ENCODE results near the gene MYCN. TPM values are rescaled to one million over a fixed set of nuclear protein-coding genes. Genes with fewer than 3 reads are reported as not detected.

Gene MYCN
- total and polyA plus RNA-seq, 2 of the 13 experiments (the other 11 are each of a cell fraction or from before 2014, with no cell fraction given) = not detected

DNA sequence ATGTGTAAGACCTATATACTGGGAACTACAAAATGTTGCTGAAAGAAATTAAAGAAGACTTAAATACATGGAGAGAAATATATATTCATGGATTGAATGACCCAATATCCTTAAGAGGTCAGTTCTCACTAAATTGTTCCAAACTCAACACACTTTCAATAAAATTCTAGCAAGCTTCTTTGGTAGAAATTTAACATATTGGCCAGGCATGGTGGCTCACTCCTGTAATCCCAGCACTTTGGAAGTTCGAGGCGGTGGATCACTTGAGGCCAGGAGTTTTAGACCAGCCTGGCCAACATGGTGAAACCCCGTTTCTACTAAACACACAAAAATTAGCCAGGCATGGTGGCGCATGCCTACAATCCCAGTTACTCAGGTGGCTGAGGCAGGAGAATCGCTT, 33.6 kb upstream of the MYCN start (continued):
- TF ChIP-seq, protein P1, sequence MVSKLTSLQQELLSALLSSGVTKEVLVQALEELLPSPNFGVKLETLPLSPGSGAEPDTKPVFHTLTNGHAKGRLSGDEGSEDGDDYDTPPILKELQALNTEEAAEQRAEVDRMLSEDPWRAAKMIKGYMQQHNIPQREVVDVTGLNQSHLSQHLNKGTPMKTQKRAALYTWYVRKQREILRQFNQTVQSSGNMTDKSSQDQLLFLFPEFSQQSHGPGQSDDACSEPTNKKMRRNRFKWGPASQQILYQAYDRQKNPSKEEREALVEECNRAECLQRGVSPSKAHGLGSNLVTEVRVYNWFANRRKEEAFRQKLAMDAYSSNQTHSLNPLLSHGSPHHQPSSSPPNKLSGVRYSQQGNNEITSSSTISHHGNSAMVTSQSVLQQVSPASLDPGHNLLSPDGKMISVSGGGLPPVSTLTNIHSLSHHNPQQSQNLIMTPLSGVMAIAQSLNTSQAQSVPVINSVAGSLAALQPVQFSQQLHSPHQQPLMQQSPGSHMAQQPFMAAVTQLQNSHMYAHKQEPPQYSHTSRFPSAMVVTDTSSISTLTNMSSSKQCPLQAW (CRISPR knock-in tag; IDR thresholded peaks at IDR 0.05) = no peak
- TF ChIP-seq MYC (CRISPR knock-in tag; IDR thresholded peaks at IDR 0.05; ENCODE audit: borderline replicate concordance) (no peak), TBL1XR1 (IDR thresholded peaks at IDR 0.05; ENCODE audit: borderline replicate concordance, low read length, partially characterized antibody) (no peak), KDM1A (CRISPR knock-in tag; IDR thresholded peaks at IDR 0.05) (no peak), SSRP1 (CRISPR knock-in tag; IDR thresholded peaks at IDR 0.05) (no peak), ZNF30 (CRISPR knock-in tag; IDR thresholded peaks at IDR 0.05) (no peak), ZNF749 (CRISPR knock-in tag; IDR thresholded peaks at IDR 0.05; ENCODE audit: borderline replicate concordance) (no peak), ZNF143 (CRISPR knock-in tag; IDR thresholded peaks at IDR 0.05) (no peak), ZNF558 (CRISPR knock-in tag; IDR thresholded peaks at IDR 0.05; ENCODE audit: borderline replicate concordance) (no peak)
- TF ChIP-seq, protein P2, sequence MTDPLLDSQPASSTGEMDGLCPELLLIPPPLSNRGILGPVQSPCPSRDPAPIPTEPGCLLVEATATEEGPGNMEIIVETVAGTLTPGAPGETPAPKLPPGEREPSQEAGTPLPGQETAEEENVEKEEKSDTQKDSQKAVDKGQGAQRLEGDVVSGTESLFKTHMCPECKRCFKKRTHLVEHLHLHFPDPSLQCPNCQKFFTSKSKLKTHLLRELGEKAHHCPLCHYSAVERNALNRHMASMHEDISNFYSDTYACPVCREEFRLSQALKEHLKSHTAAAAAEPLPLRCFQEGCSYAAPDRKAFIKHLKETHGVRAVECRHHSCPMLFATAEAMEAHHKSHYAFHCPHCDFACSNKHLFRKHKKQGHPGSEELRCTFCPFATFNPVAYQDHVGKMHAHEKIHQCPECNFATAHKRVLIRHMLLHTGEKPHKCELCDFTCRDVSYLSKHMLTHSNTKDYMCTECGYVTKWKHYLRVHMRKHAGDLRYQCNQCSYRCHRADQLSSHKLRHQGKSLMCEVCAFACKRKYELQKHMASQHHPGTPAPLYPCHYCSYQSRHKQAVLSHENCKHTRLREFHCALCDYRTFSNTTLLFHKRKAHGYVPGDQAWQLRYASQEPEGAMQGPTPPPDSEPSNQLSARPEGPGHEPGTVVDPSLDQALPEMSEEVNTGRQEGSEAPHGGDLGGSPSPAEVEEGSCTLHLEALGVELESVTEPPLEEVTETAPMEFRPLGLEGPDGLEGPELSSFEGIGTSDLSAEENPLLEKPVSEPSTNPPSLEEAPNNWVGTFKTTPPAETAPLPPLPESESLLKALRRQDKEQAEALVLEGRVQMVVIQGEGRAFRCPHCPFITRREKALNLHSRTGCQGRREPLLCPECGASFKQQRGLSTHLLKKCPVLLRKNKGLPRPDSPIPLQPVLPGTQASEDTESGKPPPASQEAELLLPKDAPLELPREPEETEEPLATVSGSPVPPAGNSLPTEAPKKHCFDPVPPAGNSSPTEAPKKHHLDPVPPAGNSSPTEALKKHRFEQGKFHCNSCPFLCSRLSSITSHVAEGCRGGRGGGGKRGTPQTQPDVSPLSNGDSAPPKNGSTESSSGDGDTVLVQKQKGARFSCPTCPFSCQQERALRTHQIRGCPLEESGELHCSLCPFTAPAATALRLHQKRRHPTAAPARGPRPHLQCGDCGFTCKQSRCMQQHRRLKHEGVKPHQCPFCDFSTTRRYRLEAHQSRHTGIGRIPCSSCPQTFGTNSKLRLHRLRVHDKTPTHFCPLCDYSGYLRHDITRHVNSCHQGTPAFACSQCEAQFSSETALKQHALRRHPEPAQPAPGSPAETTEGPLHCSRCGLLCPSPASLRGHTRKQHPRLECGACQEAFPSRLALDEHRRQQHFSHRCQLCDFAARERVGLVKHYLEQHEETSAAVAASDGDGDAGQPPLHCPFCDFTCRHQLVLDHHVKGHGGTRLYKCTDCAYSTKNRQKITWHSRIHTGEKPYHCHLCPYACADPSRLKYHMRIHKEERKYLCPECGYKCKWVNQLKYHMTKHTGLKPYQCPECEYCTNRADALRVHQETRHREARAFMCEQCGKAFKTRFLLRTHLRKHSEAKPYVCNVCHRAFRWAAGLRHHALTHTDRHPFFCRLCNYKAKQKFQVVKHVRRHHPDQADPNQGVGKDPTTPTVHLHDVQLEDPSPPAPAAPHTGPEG (CRISPR knock-in tag; IDR thresholded peaks at IDR 0.05) = no peak
- TF ChIP-seq, protein P3, sequence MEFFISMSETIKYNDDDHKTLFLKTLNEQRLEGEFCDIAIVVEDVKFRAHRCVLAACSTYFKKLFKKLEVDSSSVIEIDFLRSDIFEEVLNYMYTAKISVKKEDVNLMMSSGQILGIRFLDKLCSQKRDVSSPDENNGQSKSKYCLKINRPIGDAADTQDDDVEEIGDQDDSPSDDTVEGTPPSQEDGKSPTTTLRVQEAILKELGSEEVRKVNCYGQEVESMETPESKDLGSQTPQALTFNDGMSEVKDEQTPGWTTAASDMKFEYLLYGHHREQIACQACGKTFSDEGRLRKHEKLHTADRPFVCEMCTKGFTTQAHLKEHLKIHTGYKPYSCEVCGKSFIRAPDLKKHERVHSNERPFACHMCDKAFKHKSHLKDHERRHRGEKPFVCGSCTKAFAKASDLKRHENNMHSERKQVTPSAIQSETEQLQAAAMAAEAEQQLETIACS (CRISPR knock-in tag; IDR thresholded peaks at IDR 0.05) = no peak

Measured in HepG2 (cell line).